ENCODE measurements around the gene CPSF3. TPM values are rescaled to one million over a fixed set of nuclear protein-coding genes. Genes with fewer than 3 reads are reported as not detected.
"Not testable (repeated sequence)": the region's sequence is repeated elsewhere in the genome, so short reads cannot be mapped to it uniquely, and the experiment has no call there.

The CPSF3 gene
- total RNA-seq, 1 experiment from 2014 or later, result 105 TPM

- DNase-seq (ENCODE audit: low read depth), result no peak
These were observed 42.8 kb downstream of the CPSF3 start for GRCh38 chr2:9466147-9466683.

- DNase-seq (ENCODE audit: low read depth), result no peak
These were observed 44.2 kb downstream of the CPSF3 start for GRCh38 chr2:9467687-9468086.

GRCh38 chr2:9471206-9471605, 47.8 kb downstream of the CPSF3 start:
- DNase-seq (ENCODE audit: low read depth), result no peak

GRCh38 chr2:9472511-9472910, 49.1 kb downstream of the CPSF3 start:
- no peak for DNase-seq (ENCODE audit: low read depth)

- DNase-seq (ENCODE audit: low read depth), result no peak
These were observed 50.0 kb downstream of the CPSF3 start for GRCh38 chr2:9473308-9473984.

- DNase-seq (ENCODE audit: low read depth), result no peak
These were observed 50.5 kb downstream of the CPSF3 start for GRCh38 chr2:9473985-9474360.

- DNase-seq (ENCODE audit: low read depth), result peak; percentile 58
These were observed 51.1 kb downstream of the CPSF3 start, which contains the start of gene IAH1 for GRCh38 chr2:9474361-9475057. Gene IAH1, plus strand, starts transcription at chr2:9474551. Its CDS starts 16 bp downstream, at chr2:9474567.

- DNase-seq (ENCODE audit: low read depth), result no peak
These were observed 54.5 kb downstream of the CPSF3 start for GRCh38 chr2:9477914-9478313.

GRCh38 chr2:9478526-9478925, 55.1 kb downstream of the CPSF3 start:
- DNase-seq (ENCODE audit: low read depth), result no peak

- no peak for DNase-seq (ENCODE audit: low read depth)
These were observed 56.7 kb downstream of the CPSF3 start for GRCh38 chr2:9480157-9480556.

GRCh38 chr2:9483107-9483506, 59.7 kb downstream of the CPSF3 start:
- no peak for DNase-seq (ENCODE audit: low read depth)

GRCh38 chr2:9484533-9484932, 61.1 kb downstream of the CPSF3 start:
- DNase-seq (ENCODE audit: low read depth), result no peak

GRCh38 chr2:9488583-9489547, 65.4 kb downstream of the CPSF3 start:
- no peak for DNase-seq (ENCODE audit: low read depth)

GRCh38 chr2:9490789-9491188, 67.3 kb downstream of the CPSF3 start:
- no peak for DNase-seq (ENCODE audit: low read depth)

- DNase-seq (ENCODE audit: low read depth), result no peak
These were observed 69.5 kb downstream of the CPSF3 start for GRCh38 chr2:9492927-9493326.

- no peak for DNase-seq (ENCODE audit: low read depth)
These were observed 70.0 kb downstream of the CPSF3 start for GRCh38 chr2:9493478-9493877.

GRCh38 chr2:9494081-9494480, 70.6 kb downstream of the CPSF3 start:
- no peak for DNase-seq (ENCODE audit: low read depth)

- DNase-seq (ENCODE audit: low read depth), result no peak
These were observed 73.6 kb downstream of the CPSF3 start for GRCh38 chr2:9497017-9497416.

- no peak for DNase-seq (ENCODE audit: low read depth)
These were observed 74.8 kb downstream of the CPSF3 start for GRCh38 chr2:9498210-9498609.

- no peak for DNase-seq (ENCODE audit: low read depth)
These were observed 85.5 kb downstream of the CPSF3 start for GRCh38 chr2:9508931-9509330.

GRCh38 chr2:9513946-9514345, 90.5 kb downstream of the CPSF3 start:
- not testable (repeated sequence) for DNase-seq (ENCODE audit: low read depth)

Data from RPMI7951 (cell line).